IMR-90 (cell line): ENCODE measurements around the gene CAMK2G.

ENCODE experiments used
- BHLHE40 ChIP-seq: fragments of 150-350 bp; IDR thresholded peaks from 2 replicates; pipeline ENCODE4 v1.6.1; 2016; ENCODE audit warnings: mild to moderate bottlenecking, low read depth, low read length
- POLR2A ChIP-seq: IDR thresholded peaks from 2 replicates; pipeline ENCODE4 v1.6.1; 2012; ENCODE audit warnings: mild to moderate bottlenecking, low read depth, low read length
- TF ChIP-seq, protein P1 (sequence below): conservative IDR thresholded peaks from 2 replicates; pipeline ENCODE4 v1.5.1; 2012; ENCODE audit warnings: mild to moderate bottlenecking, low read depth, low read length, improper control_type of control experiment

DNA sequence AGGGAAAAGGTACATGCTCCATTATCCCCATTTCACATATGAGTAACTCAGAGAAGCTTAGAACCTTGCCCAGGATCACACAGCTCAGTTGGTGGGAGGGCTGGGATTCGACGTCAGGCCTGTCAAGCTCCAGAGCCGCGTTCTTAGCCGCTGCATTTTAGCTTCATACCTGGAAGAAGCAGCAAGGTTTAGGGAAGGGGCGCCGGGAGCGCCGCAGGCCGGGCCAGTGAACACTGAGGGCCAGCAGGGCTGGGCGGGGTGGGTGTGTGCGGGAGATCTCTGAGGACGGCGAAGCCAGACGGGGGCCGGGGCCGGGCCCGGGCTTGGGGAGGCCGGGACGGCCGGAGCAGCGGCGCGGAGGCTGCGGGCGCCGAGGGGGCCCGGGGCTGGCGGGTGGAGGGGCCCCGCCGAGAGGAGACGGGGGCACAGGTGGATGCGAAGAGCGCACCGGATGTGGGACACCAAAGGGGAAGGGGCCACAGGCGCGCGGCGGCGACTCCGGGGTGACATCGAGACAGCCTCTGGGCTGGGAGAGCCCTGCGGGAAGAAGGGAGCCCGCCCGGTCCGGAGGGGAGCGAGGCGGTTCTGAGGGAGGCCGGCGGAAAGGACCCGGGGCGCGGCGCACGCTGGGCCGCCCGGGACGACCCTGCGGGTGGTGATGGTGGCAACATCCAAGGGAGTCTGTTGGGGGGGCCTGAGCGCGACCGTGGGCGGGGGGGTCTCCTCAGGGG, 63.5 kb downstream of the CAMK2G start:
- TF ChIP-seq, protein P1, sequence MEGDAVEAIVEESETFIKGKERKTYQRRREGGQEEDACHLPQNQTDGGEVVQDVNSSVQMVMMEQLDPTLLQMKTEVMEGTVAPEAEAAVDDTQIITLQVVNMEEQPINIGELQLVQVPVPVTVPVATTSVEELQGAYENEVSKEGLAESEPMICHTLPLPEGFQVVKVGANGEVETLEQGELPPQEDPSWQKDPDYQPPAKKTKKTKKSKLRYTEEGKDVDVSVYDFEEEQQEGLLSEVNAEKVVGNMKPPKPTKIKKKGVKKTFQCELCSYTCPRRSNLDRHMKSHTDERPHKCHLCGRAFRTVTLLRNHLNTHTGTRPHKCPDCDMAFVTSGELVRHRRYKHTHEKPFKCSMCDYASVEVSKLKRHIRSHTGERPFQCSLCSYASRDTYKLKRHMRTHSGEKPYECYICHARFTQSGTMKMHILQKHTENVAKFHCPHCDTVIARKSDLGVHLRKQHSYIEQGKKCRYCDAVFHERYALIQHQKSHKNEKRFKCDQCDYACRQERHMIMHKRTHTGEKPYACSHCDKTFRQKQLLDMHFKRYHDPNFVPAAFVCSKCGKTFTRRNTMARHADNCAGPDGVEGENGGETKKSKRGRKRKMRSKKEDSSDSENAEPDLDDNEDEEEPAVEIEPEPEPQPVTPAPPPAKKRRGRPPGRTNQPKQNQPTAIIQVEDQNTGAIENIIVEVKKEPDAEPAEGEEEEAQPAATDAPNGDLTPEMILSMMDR = no peak
- TF ChIP-seq POLR2A = no peak
- no peak for TF ChIP-seq BHLHE40
